Measurements from ENCODE around the gene CDH3. TPM values are rescaled to one million over a fixed set of nuclear protein-coding genes. Genes with fewer than 3 reads are reported as not detected.
A peak's percentile ranks its signal among the peaks of the same experiment; 100 is the strongest.

CDH3 gene
- total and polyA plus RNA-seq, 2 of the 13 experiments (the other 11 are each of a cell fraction or from before 2014, with no cell fraction given) = 0.11 TPM; not detected in 1

- TF ChIP-seq ZNF710 (CRISPR knock-in tag; IDR thresholded peaks at IDR 0.05; ENCODE audit: borderline replicate concordance) (no peak), KDM6A (CRISPR knock-in tag; IDR thresholded peaks at IDR 0.05; ENCODE audit: low read depth) (no peak), FOXK2 (IDR thresholded peaks at IDR 0.05) (no peak), ZNF790 (CRISPR knock-in tag; IDR thresholded peaks at IDR 0.05; ENCODE audit: borderline replicate concordance) (no peak), ETV5 (CRISPR knock-in tag; IDR thresholded peaks at IDR 0.05; ENCODE audit: borderline replicate concordance) (peak; percentile 77), RARG (CRISPR knock-in tag; IDR thresholded peaks at IDR 0.05; ENCODE audit: low read depth) (no peak), NR2C2 (CRISPR knock-in tag; IDR thresholded peaks at IDR 0.05; ENCODE audit: borderline replicate concordance) (peak; percentile 82), ZNF891 (CRISPR knock-in tag; IDR thresholded peaks at IDR 0.05) (no peak), SOX6 (IDR thresholded peaks at IDR 0.05) (no peak), SOX6 (CRISPR knock-in tag; IDR thresholded peaks at IDR 0.05) (no peak), ZNF382 (CRISPR knock-in tag; IDR thresholded peaks at IDR 0.05; ENCODE audit: borderline replicate concordance) (no peak), ZFP36L2 (CRISPR knock-in tag; IDR thresholded peaks at IDR 0.05) (no peak), ZNF446 (CRISPR knock-in tag; IDR thresholded peaks at IDR 0.05) (no peak), ZBTB42 (CRISPR knock-in tag; IDR thresholded peaks at IDR 0.05) (no peak), CBFB (CRISPR knock-in tag; IDR thresholded peaks at IDR 0.05) (no peak), SOX13 (IDR thresholded peaks at IDR 0.05) (no peak), SOX13 (CRISPR knock-in tag; conservative IDR thresholded peaks at IDR 0.05 in 1 of 2, IDR thresholded peaks at IDR 0.05 in 1 of 2) (no peak), MAFF (IDR thresholded peaks at IDR 0.05; ENCODE audit: low read depth, low read length) (no peak), BATF2 (CRISPR knock-in tag; IDR thresholded peaks at IDR 0.05) (no peak), GABPB1 (CRISPR knock-in tag; IDR thresholded peaks at IDR 0.05) (peak; percentile 44; the same call in 1 of the 2 replicates), SMC3 (IDR thresholded peaks at IDR 0.05; ENCODE audit: low read length) (no peak), AGO1 (IDR thresholded peaks at IDR 0.05; ENCODE audit: low read depth, low read length, poor library complexity, severe bottlenecking) (no peak), SMAD1 (CRISPR knock-in tag; IDR thresholded peaks at IDR 0.05; ENCODE audit: borderline replicate concordance, low read depth) (no peak), STAT5B (CRISPR knock-in tag; IDR thresholded peaks at IDR 0.05) (no peak), KMT2B (CRISPR knock-in tag; IDR thresholded peaks at IDR 0.05) (no peak), TIGD3 (CRISPR knock-in tag; IDR thresholded peaks at IDR 0.05; ENCODE audit: borderline replicate concordance) (no peak)
Measured at GRCh38 chr16:68713361-68713760, 68.3 kb downstream of the CDH3 start (continued).
